Natural killer cell (primary cell): Measurements from ENCODE around the gene VAT1. TPM values are rescaled to one million over a fixed set of nuclear protein-coding genes. Genes with fewer than 3 reads are reported as not detected.

Experiments
- ATAC-seq, 3 donors: fragments of 150-1000 bp in 2 of 3; fragments of 200-7000 bp in 1 of 3; cut with Tn5 transposase; 1 replicate in 1 of 3; 2 replicates in 2 of 3; pipeline ENCODE4 v1.10.0; 2021; ENCODE audit warnings: mild to moderate bottlenecking in 2 of 3, moderate library complexity in 2 of 3
- DNase-seq, 2 donors: peaks; one replicate each; pipeline versions ENCODE4 v3.0.0 to v3.0.0-alpha.2; 2013 to 2021; ENCODE audit warnings: mixed read lengths in 1 of 2
- H3K27ac ChIP-seq: one replicate; pipeline ENCODE4 v1.5.1; 2013; ENCODE audit warnings: mild to moderate bottlenecking, low read length
- H3K27me3 ChIP-seq: one replicate; pipeline ENCODE4 v1.6.1; 2013; ENCODE audit warnings: low read length; ENCODE audit not compliant: control insufficient read depth, insufficient read depth
- H3K36me3 ChIP-seq: one replicate; pipeline ENCODE4 v1.6.1; 2013; ENCODE audit warnings: low read length; ENCODE audit not compliant: control insufficient read depth, insufficient read depth
- H3K4me1 ChIP-seq: one replicate; pipeline ENCODE4 v1.6.1; 2013; ENCODE audit warnings: low read length; ENCODE audit not compliant: control insufficient read depth, insufficient read depth
- H3K4me3 ChIP-seq: one replicate; pipeline ENCODE4 v1.5.1; 2013; ENCODE audit warnings: low read length
- H3K9me3 ChIP-seq: one replicate; pipeline ENCODE4 v1.6.1; 2013; ENCODE audit warnings: low read length; ENCODE audit not compliant: control insufficient read depth, insufficient read depth
- H3K27ac Mint-ChIP-seq, 2 donors: one replicate each; pipeline ENCODE4 v1.8.0; 2022; ENCODE audit warnings: mild to moderate bottlenecking in 2 of 2, mixed read lengths in 2 of 2, moderate library complexity in 1 of 2
- H3K27me3 Mint-ChIP-seq, 2 donors: one replicate each; pipeline ENCODE4 v1.8.0; 2022; ENCODE audit warnings: low read depth in 2 of 2, mixed read lengths in 2 of 2
- H3K36me3 Mint-ChIP-seq: one replicate; pipeline ENCODE4 v1.8.0; 2022; ENCODE audit warnings: mixed read lengths
- H3K4me1 Mint-ChIP-seq, 2 donors: one replicate each; pipeline ENCODE4 v1.8.0; 2022; ENCODE audit warnings: mixed read lengths in 2 of 2
- H3K4me3 Mint-ChIP-seq: one replicate; pipeline ENCODE4 v1.8.0; 2022; ENCODE audit warnings: mild to moderate bottlenecking, moderate library complexity, mixed read lengths
- H3K9me3 Mint-ChIP-seq, 2 donors: one replicate each; pipeline ENCODE4 v1.8.0; 2022; ENCODE audit warnings: mixed read lengths in 2 of 2
- WGBS: methylation state at CpG from one replicate; pipeline ENCODE4 v1.1.7; 2013; ENCODE audit warnings: missing lambda C conversion rate; ENCODE audit not compliant: insufficient coverage; 5-methylcytosine and 5-hydroxymethylcytosine counted together
- intact Hi-C: fragments of 100-400 bp; cut with micrococcal nuclease; formaldehyde crosslinking; loops from one replicate; pipeline ENCODE4 v1.14.2; 2022
- total RNA-seq, 4 donors: library from RNA; stranded (reverse); fragments of 120-200 nt in 1 of 4; gene quantifications; one replicate each; pipeline versions ENCODE4 v1.2.3 to v1.2.4, GENCODE V29; 2013 to 2022
- TF ChIP-seq, protein P1 (sequence below): fragments of 200-600 bp; IDR thresholded peaks from one replicate; pipeline ENCODE4 v1.8.0; 2022; ENCODE audit warnings: antibody characterized with exemption

The VAT1 gene
- total RNA-seq, 3 donors from 2014 or later (not counting 1 experiment from before 2014, with no cell fraction given) = 21.1 to 32.1 (median 31.9) TPM

GRCh38 chr17:43014020-43014648, 8.1 kb downstream of the VAT1 start:
- Mint-ChIP-seq H3K9me3 (no peaks in the 10 kb centered on the region), H3K27me3 (no peaks in the 10 kb centered on the region), H3K36me3 (no peaks in the 10 kb centered on the region), H3K4me3 (no peak overlapping the region), H3K27ac (no peak overlapping the region), H3K4me1 (peaks cover 8 to 24% of the 10 kb centered on the region in 2 donors)
- Histone ChIP-seq H3K36me3 (peaks cover 29% of the 10 kb centered on the region), H3K9me3 (no peaks in the 10 kb centered on the region), H3K27me3 (no peaks in the 10 kb centered on the region), H3K4me3 (no peak overlapping the region), H3K27ac (no peak overlapping the region), H3K4me1 (peaks cover 5% of the 10 kb centered on the region)
- TF ChIP-seq, protein P1, sequence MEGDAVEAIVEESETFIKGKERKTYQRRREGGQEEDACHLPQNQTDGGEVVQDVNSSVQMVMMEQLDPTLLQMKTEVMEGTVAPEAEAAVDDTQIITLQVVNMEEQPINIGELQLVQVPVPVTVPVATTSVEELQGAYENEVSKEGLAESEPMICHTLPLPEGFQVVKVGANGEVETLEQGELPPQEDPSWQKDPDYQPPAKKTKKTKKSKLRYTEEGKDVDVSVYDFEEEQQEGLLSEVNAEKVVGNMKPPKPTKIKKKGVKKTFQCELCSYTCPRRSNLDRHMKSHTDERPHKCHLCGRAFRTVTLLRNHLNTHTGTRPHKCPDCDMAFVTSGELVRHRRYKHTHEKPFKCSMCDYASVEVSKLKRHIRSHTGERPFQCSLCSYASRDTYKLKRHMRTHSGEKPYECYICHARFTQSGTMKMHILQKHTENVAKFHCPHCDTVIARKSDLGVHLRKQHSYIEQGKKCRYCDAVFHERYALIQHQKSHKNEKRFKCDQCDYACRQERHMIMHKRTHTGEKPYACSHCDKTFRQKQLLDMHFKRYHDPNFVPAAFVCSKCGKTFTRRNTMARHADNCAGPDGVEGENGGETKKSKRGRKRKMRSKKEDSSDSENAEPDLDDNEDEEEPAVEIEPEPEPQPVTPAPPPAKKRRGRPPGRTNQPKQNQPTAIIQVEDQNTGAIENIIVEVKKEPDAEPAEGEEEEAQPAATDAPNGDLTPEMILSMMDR = no peak
- 94% methylated on average over 12 of the region's 12 CpGs for WGBS
- DNase-seq (no peak), ATAC-seq (no peak)
- intact Hi-C loops = no loop called here

- TF ChIP-seq, protein P1 = no peak
- H3K4me1 Mint-ChIP-seq = peaks cover 8 to 19% of the 10 kb centered on the region in 2 donors
- peak overlapping the region; percentile 11 to 65 for H3K27ac Mint-ChIP-seq
- Histone ChIP-seq H3K36me3 (peaks cover 29% of the 10 kb centered on the region), H3K27me3 (no peaks in the 10 kb centered on the region), H3K4me1 (peaks cover 8% of the 10 kb centered on the region), H3K27ac (no peak overlapping the region), H3K9me3 (no peaks in the 10 kb centered on the region), H3K4me3 (no peak overlapping the region)
- no peak overlapping the region for H3K4me3 Mint-ChIP-seq
- H3K27me3 Mint-ChIP-seq = no peaks in the 10 kb centered on the region
- no peaks in the 10 kb centered on the region for H3K9me3 Mint-ChIP-seq
- WGBS = 97% methylated on average over 8 of the region's 8 CpGs
- no peak for DNase-seq
- intact Hi-C loops = no loop called here
- H3K36me3 Mint-ChIP-seq = no peaks in the 10 kb centered on the region
- no peak for ATAC-seq
Measured at GRCh38 chr17:43013296-43013695, 8.9 kb downstream of the VAT1 start.

DNA sequence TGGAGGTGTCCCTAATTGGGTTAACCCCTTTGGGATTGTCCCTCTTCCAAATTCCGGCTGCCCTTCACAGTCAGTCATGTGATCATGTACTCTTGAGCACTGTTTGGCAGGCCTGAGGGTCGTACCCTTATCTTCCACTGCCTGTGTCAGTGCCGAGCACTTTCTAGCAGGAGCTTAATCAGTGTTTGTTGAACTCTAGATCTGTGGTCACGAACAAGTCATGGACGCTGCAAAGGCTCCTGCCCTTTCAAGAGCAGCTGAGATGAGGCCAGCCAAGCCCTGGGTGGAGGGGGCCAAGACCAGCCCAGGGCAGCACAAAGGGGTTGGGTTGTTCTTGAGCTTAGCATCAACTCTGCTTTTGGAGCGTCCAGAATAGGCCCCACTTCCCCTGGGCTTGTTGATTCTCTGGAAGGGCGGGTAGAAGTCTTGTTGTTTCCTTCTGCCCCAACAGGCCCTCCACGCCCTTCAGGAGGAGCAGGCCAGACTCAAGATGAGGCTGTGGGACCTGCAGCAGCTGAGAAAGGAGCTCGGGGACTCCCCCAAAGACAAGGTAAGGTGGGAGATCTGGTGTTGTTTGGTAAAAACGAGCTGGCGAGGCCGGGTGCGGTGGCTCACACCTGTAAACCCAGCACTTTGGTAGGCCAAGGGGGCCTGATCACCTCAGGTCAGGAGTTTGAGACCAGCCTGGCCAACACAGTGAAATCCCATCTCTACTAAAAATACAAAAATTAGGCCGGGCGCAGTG, 10.3 kb downstream of the VAT1 start:
- H3K27me3 Mint-ChIP-seq = no peaks in the 10 kb centered on the region
- TF ChIP-seq, protein P1 = no peak
- peaks cover 8 to 20% of the 10 kb centered on the region in 2 donors for H3K4me1 Mint-ChIP-seq
- H3K36me3 Mint-ChIP-seq = no peaks in the 10 kb centered on the region
- no peak for DNase-seq
- Histone ChIP-seq H3K4me1 (peaks cover 16% of the 10 kb centered on the region), H3K4me3 (no peak overlapping the region), H3K27ac (no peak overlapping the region), H3K9me3 (no peaks in the 10 kb centered on the region), H3K36me3 (peaks cover 29% of the 10 kb centered on the region), H3K27me3 (no peaks in the 10 kb centered on the region)
- H3K4me3 Mint-ChIP-seq = no peak overlapping the region
- 91% methylated on average over 15 of the region's 15 CpGs for WGBS
- intact Hi-C loops = no loop called here
- no peaks in the 10 kb centered on the region for H3K9me3 Mint-ChIP-seq
- no peak for ATAC-seq
- H3K27ac Mint-ChIP-seq = peak overlapping the region; percentile 11 to 71
